Glutamatergic neuron (in vitro differentiated cells): ENCODE results near the gene DYRK3. TPM values are rescaled to one million over a fixed set of nuclear protein-coding genes. Genes with fewer than 3 reads are reported as not detected.

Source experiments
- DNase-seq: peaks from one replicate; pipeline ENCODE4 v3.0.0; 2022
- H3K27ac Mint-ChIP-seq: one replicate; pipeline ENCODE4 v1.8.0; 2020; ENCODE audit warnings: mild to moderate bottlenecking, mixed read lengths, inconsistent platforms; ENCODE audit not compliant: unreplicated experiment
- H3K27me3 Mint-ChIP-seq: one replicate; pipeline ENCODE4 v1.8.0; 2020; ENCODE audit warnings: mild to moderate bottlenecking, moderate library complexity, mixed read lengths, inconsistent platforms; ENCODE audit not compliant: unreplicated experiment
- H3K36me3 Mint-ChIP-seq: one replicate; pipeline ENCODE4 v1.8.0; 2020; ENCODE audit warnings: mild to moderate bottlenecking, mixed read lengths, inconsistent platforms; ENCODE audit not compliant: unreplicated experiment
- H3K4me1 Mint-ChIP-seq: one replicate; pipeline ENCODE4 v1.8.0; 2020; ENCODE audit warnings: mild to moderate bottlenecking, low read depth, mixed read lengths, inconsistent platforms; ENCODE audit not compliant: unreplicated experiment
- H3K4me3 Mint-ChIP-seq: one replicate; pipeline ENCODE4 v1.8.0; 2020; ENCODE audit warnings: mild to moderate bottlenecking, mixed read lengths, inconsistent platforms; ENCODE audit not compliant: unreplicated experiment
- H3K9me3 Mint-ChIP-seq: one replicate; pipeline ENCODE4 v1.8.0; 2020; ENCODE audit warnings: mild to moderate bottlenecking, moderate library complexity, mixed read lengths, inconsistent platforms; ENCODE audit not compliant: unreplicated experiment
- total RNA-seq: library from RNA; stranded (reverse); fragmentation: NEBNext Ultra II Directional; extraction: Animal tissue kit (Norgen Biotek cat#: 25700); gene quantifications from one replicate; pipeline ENCODE4 v1.2.1, GENCODE V29; 2021; ENCODE audit not compliant: unreplicated experiment
- TF ChIP-seq, protein P1 (sequence below): fragments of 200-600 bp; sonication (generic); IDR thresholded peaks from one replicate; pipeline ENCODE4 v1.5.0; 2021; ENCODE audit not compliant: partially characterized antibody, unreplicated experiment

Gene DYRK3
- total RNA-seq, 1 donor from 2014 or later = 1.3 TPM

DNA sequence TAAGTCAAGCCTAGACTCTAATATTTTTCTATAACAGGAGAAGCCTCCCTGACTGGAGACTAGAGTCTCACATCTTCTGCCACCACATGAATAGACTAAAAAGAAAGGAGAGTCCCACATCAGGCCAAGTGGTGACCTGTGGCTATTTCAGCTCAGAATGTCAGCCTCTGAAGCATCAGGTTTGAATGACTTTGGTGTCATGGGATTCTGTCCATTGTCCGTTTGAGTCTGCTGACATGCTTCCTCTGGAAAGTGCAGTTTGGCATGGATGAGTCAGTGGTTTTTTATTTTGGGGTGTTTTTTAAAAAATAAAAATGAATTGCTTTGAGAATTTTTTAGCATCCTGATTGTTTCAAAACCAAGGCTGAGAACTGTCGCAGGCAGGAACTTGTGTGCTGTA lies 19.5 kb downstream of the DYRK3 start:
- DNase-seq = no peak
- no peaks in the 10 kb centered on the region for H3K9me3 Mint-ChIP-seq
- no peak overlapping the region for H3K27ac Mint-ChIP-seq
- H3K36me3 Mint-ChIP-seq = no peaks in the 10 kb centered on the region
- TF ChIP-seq, protein P1, sequence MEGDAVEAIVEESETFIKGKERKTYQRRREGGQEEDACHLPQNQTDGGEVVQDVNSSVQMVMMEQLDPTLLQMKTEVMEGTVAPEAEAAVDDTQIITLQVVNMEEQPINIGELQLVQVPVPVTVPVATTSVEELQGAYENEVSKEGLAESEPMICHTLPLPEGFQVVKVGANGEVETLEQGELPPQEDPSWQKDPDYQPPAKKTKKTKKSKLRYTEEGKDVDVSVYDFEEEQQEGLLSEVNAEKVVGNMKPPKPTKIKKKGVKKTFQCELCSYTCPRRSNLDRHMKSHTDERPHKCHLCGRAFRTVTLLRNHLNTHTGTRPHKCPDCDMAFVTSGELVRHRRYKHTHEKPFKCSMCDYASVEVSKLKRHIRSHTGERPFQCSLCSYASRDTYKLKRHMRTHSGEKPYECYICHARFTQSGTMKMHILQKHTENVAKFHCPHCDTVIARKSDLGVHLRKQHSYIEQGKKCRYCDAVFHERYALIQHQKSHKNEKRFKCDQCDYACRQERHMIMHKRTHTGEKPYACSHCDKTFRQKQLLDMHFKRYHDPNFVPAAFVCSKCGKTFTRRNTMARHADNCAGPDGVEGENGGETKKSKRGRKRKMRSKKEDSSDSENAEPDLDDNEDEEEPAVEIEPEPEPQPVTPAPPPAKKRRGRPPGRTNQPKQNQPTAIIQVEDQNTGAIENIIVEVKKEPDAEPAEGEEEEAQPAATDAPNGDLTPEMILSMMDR = no peak
- H3K4me1 Mint-ChIP-seq = no peaks in the 10 kb centered on the region
- H3K27me3 Mint-ChIP-seq = peaks cover 4% of the 10 kb centered on the region
- H3K4me3 Mint-ChIP-seq = no peak overlapping the region

DNA sequence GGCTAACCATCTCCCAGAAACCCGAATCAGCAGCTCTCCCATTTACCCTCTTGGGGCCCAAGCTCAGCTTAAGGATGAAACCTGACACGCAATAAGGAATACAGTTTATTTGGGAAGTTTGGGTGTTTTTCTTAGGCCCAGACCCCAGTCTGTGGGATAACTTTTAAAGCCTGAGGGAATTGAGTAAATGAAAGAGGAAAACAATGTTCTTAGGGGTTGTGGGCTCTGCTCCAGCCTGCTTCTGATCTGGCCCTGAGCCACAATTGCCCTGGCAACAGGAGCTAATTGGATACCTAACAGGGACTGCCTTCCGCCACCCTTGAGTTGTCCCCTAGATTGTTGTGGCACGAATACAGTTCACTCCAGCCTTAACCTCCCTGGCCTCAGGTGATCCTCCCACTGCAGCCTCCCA lies 20.1 kb downstream of the DYRK3 start:
- DNase-seq = no peak
- Mint-ChIP-seq H3K4me1 (no peaks in the 10 kb centered on the region), H3K4me3 (no peak overlapping the region), H3K27ac (no peak overlapping the region), H3K27me3 (peaks cover 4% of the 10 kb centered on the region), H3K9me3 (no peaks in the 10 kb centered on the region), H3K36me3 (no peaks in the 10 kb centered on the region)
- TF ChIP-seq, protein P1 = no peak

DNA sequence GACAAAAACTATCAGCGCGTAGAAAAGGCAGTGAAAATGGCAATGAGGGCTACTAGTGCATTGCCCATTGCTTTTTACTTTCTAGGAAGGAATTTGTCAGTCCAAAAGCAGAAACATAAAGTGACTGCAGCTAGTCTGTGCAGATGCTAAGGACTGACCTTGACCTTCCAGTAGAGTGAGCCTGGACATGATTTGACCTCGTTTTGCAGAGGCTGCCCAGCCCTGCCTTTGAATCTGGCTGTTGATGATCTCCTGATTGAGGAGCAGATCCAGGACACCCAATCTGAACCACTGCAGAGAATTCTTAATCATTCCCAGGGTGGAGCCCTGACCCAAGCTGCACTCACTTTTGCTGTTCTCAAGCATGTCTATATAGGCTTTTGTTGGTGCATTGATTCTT lies 21.6 kb downstream of the DYRK3 start:
- TF ChIP-seq, protein P1 = no peak
- Mint-ChIP-seq H3K9me3 (no peaks in the 10 kb centered on the region), H3K27ac (no peak overlapping the region), H3K27me3 (peaks cover 4% of the 10 kb centered on the region), H3K36me3 (no peaks in the 10 kb centered on the region), H3K4me3 (no peak overlapping the region), H3K4me1 (no peaks in the 10 kb centered on the region)
- no peak for DNase-seq

DNA sequence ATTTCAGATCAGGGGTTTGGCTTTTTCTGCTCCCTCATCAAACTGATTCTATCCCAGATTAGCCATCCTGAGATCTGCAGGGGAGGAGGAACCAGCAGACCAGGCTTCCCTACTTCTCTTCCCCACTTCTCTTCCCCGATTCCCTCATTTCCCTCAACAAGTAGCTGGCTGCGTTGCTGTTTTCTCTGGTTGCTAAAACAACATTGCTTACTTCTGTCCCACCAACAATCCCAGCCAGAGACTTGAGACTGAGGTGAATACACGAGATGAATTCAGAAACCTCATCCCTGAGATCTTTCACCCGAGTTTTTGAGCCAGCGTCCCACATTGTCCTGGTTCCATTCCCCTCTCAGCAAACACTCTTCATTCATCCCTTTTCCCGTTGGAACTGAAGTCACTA lies 22.4 kb downstream of the DYRK3 start:
- no peaks in the 10 kb centered on the region for H3K9me3 Mint-ChIP-seq
- H3K36me3 Mint-ChIP-seq = no peaks in the 10 kb centered on the region
- H3K4me1 Mint-ChIP-seq = no peaks in the 10 kb centered on the region
- peaks cover 4% of the 10 kb centered on the region for H3K27me3 Mint-ChIP-seq
- DNase-seq = no peak
- TF ChIP-seq, protein P1 = no peak
- no peak overlapping the region for H3K4me3 Mint-ChIP-seq
- H3K27ac Mint-ChIP-seq = no peak overlapping the region

DNA sequence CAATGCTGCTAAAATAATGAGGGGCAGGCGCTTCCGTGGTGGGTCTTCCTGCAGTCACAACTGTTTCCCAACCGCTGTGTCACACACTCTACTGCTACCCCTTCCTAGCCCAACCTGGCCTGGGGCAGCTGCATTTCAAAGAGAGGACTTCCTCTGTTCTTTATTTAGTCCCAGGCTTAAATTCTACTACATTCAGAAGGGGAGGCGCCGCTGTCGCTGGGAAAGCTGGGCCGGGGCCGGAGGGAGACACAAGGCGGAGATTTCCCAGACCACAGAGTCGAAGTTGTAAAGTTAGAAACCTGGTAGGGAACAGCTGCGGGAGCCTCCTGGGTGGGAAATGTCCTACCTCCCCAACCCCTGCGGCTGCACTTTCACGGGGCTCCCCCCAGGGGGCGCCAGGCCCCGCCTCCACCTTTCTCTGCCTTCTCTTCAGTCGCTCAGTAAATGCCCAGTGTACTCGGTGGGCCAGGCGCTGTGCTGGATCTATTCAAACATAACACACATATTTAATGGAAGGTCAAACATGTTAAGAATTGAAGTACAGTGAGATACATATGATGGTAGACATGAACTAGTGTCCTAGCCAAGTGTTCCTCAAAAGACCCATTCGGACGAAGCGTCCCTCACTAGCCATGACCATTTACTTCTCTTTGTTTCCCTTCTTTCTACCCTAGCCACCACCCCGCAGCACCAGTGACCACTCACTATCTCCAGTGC lies 23.1 kb downstream of the DYRK3 start:
- H3K9me3 Mint-ChIP-seq = peaks cover 2% of the 10 kb centered on the region
- H3K4me1 Mint-ChIP-seq = peaks cover 3% of the 10 kb centered on the region
- DNase-seq = peak; percentile 54
- no peaks in the 10 kb centered on the region for H3K36me3 Mint-ChIP-seq
- TF ChIP-seq, protein P1 = peak; percentile 85
- H3K27me3 Mint-ChIP-seq = peaks cover 4% of the 10 kb centered on the region
- no peak overlapping the region for H3K27ac Mint-ChIP-seq
- no peak overlapping the region for H3K4me3 Mint-ChIP-seq
